Neural progenitor cell (in vitro differentiated cells): ENCODE measurements around the gene TRIM22. TPM values are rescaled to one million over a fixed set of nuclear protein-coding genes. Genes with fewer than 3 reads are reported as not detected.

Experiments
- DNase-seq: peaks from one replicate; pipeline ENCODE4 v3.0.0-alpha.2; 2016; ENCODE audit warnings: low spot score
- H2AFZ ChIP-seq: fragments of 200-600 bp; sonication (generic); replicated peaks from 2 replicates; pipeline ENCODE4 v1.6.1; 2016; ENCODE audit warnings: antibody characterized with exemption
- H3F3A ChIP-seq: fragments of 200-600 bp; sonication (generic); 2 replicates; pipeline ENCODE4 v1.6.1; 2016; ENCODE audit warnings: antibody characterized with exemption, low read depth
- H3K27ac ChIP-seq: fragments of 200-600 bp; sonication (generic); 2 replicates; pipeline ENCODE4 v1.5.1; 2016; ENCODE audit warnings: mild to moderate bottlenecking
- H3K27me3 ChIP-seq: fragments of 200-600 bp; sonication (generic); 2 replicates; pipeline ENCODE4 v1.6.1; 2016; ENCODE audit warnings: mild to moderate bottlenecking, moderate library complexity
- H3K36me3 ChIP-seq: fragments of 200-600 bp; sonication (generic); 2 replicates; pipeline ENCODE4 v1.5.1; 2016
- H3K4me1 ChIP-seq: fragments of 200-600 bp; sonication (generic); 2 replicates; pipeline ENCODE4 v1.6.1; 2016; ENCODE audit warnings: mixed run types
- H3K4me2 ChIP-seq: fragments of 200-600 bp; sonication (generic); 2 replicates; pipeline ENCODE4 v1.6.1; 2016
- H3K4me3 ChIP-seq: fragments of 200-600 bp; sonication (generic); 2 replicates; pipeline ENCODE4 v1.5.1; 2016
- H3K79me2 ChIP-seq: fragments of 200-600 bp; sonication (generic); 2 replicates; pipeline ENCODE4 v1.6.1; 2016; ENCODE audit warnings: low read depth
- H3K9ac ChIP-seq: fragments of 200-600 bp; sonication (generic); 2 replicates; pipeline ENCODE4 v1.6.1; 2016
- H3K9me3 ChIP-seq: fragments of 200-600 bp; sonication (generic); 2 replicates; pipeline ENCODE4 v1.5.1; 2016; ENCODE audit warnings: low read depth
- H4K20me1 ChIP-seq: fragments of 200-600 bp; sonication (generic); 2 replicates; pipeline ENCODE4 v1.6.1; 2016; ENCODE audit warnings: low read depth
- H3K27ac Mint-ChIP-seq: 3 replicates; pipeline ENCODE4 v1.8.0; 2021; ENCODE audit warnings: mixed read lengths
- H3K27me3 Mint-ChIP-seq: 2 replicates; pipeline ENCODE4 v1.8.0; 2022; ENCODE audit warnings: low read depth, mild to moderate bottlenecking, inconsistent platforms, moderate library complexity, mixed read lengths; ENCODE audit not compliant: insufficient read depth
- H3K36me3 Mint-ChIP-seq: 3 replicates; pipeline ENCODE4 v1.8.0; 2021; ENCODE audit warnings: mixed read lengths
- H3K4me1 Mint-ChIP-seq: 3 replicates; pipeline ENCODE4 v1.8.0; 2021; ENCODE audit warnings: mixed read lengths
- H3K4me3 Mint-ChIP-seq: 3 replicates; pipeline ENCODE4 v1.8.0; 2021; ENCODE audit warnings: mild to moderate bottlenecking, moderate library complexity, mixed read lengths
- H3K9me3 Mint-ChIP-seq: 3 replicates; pipeline ENCODE4 v1.8.0; 2020; ENCODE audit warnings: mixed read lengths
- CTCF ChIP-seq: fragments of 200-600 bp; sonication (generic); IDR thresholded peaks from 2 replicates; pipeline ENCODE4 v1.5.1; 2017; ENCODE audit warnings: antibody characterized with exemption, mild to moderate bottlenecking
- EZH2 ChIP-seq: fragments of 200-600 bp; sonication (generic); IDR thresholded peaks from 2 replicates; pipeline ENCODE4 v1.6.1; 2017; ENCODE audit warnings: antibody characterized with exemption, mild to moderate bottlenecking, moderate library complexity
- EZH2phosphoT487 ChIP-seq: fragments of 200-600 bp; sonication (generic); IDR thresholded peaks from 2 replicates; pipeline ENCODE4 v1.6.1; 2017; ENCODE audit warnings: antibody characterized with exemption
- total RNA-seq: library from RNA; depleted of rRNA; stranded (reverse); fragments of >200 nt; gene quantifications from 2 replicates; pipeline ENCODE4 v1.2.3, GENCODE V29; 2015; ENCODE audit warnings: low replicate concordance

TRIM22 gene
- total RNA-seq, 1 donor from 2014 or later: 21.3 TPM

GRCh38 chr11:5663511-5663910 lies 26.1 kb upstream of the TRIM22 start:
- H3K27ac Mint-ChIP-seq: no peak overlapping the region
- H3K9me3 Mint-ChIP-seq: no peaks in the 10 kb centered on the region
- Histone ChIP-seq H3K79me2 (no peaks in the 10 kb centered on the region), H3K27me3 (no peaks in the 10 kb centered on the region), H3K4me1 (no peaks in the 10 kb centered on the region), H2AFZ (no peak overlapping the region), H3K36me3 (no peaks in the 10 kb centered on the region), H4K20me1 (no peaks in the 10 kb centered on the region), H3K4me2 (no peak overlapping the region), H3K9me3 (no peaks in the 10 kb centered on the region), H3K4me3 (no peak overlapping the region), H3K27ac (no peak overlapping the region), H3F3A (no peaks in the 10 kb centered on the region), H3K9ac (no peak overlapping the region)
- peaks cover 12% of the 10 kb centered on the region for H3K36me3 Mint-ChIP-seq
- no peaks in the 10 kb centered on the region for H3K4me1 Mint-ChIP-seq
- H3K27me3 Mint-ChIP-seq: peaks cover under 1% of the 10 kb centered on the region
- DNase-seq: no peak
- no peak for TF ChIP-seq EZH2
- no peak for TF ChIP-seq CTCF
- TF ChIP-seq EZH2phosphoT487: no peak
- no peak overlapping the region for H3K4me3 Mint-ChIP-seq

GRCh38 chr11:5665051-5665570 lies 24.5 kb upstream of the TRIM22 start:
- H3K9me3 Mint-ChIP-seq: no peaks in the 10 kb centered on the region
- no peaks in the 10 kb centered on the region for H3F3A ChIP-seq
- no peaks in the 10 kb centered on the region for H3K27me3 Mint-ChIP-seq
- H3K4me3 ChIP-seq: no peak overlapping the region
- H3K27me3 ChIP-seq: no peaks in the 10 kb centered on the region
- no peak overlapping the region for H3K4me2 ChIP-seq
- H4K20me1 ChIP-seq: no peaks in the 10 kb centered on the region
- no peaks in the 10 kb centered on the region for H3K4me1 ChIP-seq
- H3K9ac ChIP-seq: no peak overlapping the region
- no peak overlapping the region for H2AFZ ChIP-seq
- TF ChIP-seq EZH2phosphoT487: no peak
- TF ChIP-seq CTCF: no peak
- TF ChIP-seq EZH2: no peak
- no peak for DNase-seq
- H3K9me3 ChIP-seq: no peaks in the 10 kb centered on the region
- no peak overlapping the region for H3K4me3 Mint-ChIP-seq
- H3K4me1 Mint-ChIP-seq: no peaks in the 10 kb centered on the region
- H3K36me3 ChIP-seq: no peaks in the 10 kb centered on the region
- peaks cover 17% of the 10 kb centered on the region for H3K36me3 Mint-ChIP-seq
- no peak overlapping the region for H3K27ac Mint-ChIP-seq
- H3K79me2 ChIP-seq: no peaks in the 10 kb centered on the region
- H3K27ac ChIP-seq: no peak overlapping the region

GRCh38 chr11:5665746-5666401 lies 23.7 kb upstream of the TRIM22 start:
- no peak overlapping the region for H3K27ac Mint-ChIP-seq
- peaks cover 21% of the 10 kb centered on the region for H3K36me3 Mint-ChIP-seq
- Histone ChIP-seq H3K9me3 (no peaks in the 10 kb centered on the region), H3K9ac (no peak overlapping the region), H4K20me1 (no peaks in the 10 kb centered on the region), H3F3A (no peaks in the 10 kb centered on the region), H3K4me1 (no peaks in the 10 kb centered on the region), H3K27ac (no peak overlapping the region), H2AFZ (no peak overlapping the region), H3K4me3 (no peak overlapping the region), H3K4me2 (no peak overlapping the region), H3K79me2 (no peaks in the 10 kb centered on the region), H3K27me3 (no peaks in the 10 kb centered on the region), H3K36me3 (no peaks in the 10 kb centered on the region)
- no peaks in the 10 kb centered on the region for H3K9me3 Mint-ChIP-seq
- H3K4me1 Mint-ChIP-seq: no peaks in the 10 kb centered on the region
- TF ChIP-seq EZH2phosphoT487 (no peak), CTCF (no peak), EZH2 (no peak)
- no peaks in the 10 kb centered on the region for H3K27me3 Mint-ChIP-seq
- no peak for DNase-seq
- H3K4me3 Mint-ChIP-seq: no peak overlapping the region
